Medulla oblongata (tissue), 1 donor: ENCODE results near the gene NOS2.
A peak's percentile ranks its signal among the peaks of the same experiment; 100 is the strongest.
"Not testable (repeated sequence)": the region's sequence is repeated elsewhere in the genome, so short reads cannot be mapped to it uniquely, and the experiment has no call there.

Experiments used
- DNase-seq: peaks from one replicate; pipeline ENCODE4 v3.0.0-alpha.2; 2015; ENCODE audit errors: extremely low spot score

Gene NOS2

GRCh38 chr17:27800522-27800921, at the start of gene NOS2:
Gene NOS2, minus strand, starts transcription at chr17:27800529. Its CDS starts 1,720 bp downstream, at chr17:27798809.
- DNase-seq, result no peak

DNA sequence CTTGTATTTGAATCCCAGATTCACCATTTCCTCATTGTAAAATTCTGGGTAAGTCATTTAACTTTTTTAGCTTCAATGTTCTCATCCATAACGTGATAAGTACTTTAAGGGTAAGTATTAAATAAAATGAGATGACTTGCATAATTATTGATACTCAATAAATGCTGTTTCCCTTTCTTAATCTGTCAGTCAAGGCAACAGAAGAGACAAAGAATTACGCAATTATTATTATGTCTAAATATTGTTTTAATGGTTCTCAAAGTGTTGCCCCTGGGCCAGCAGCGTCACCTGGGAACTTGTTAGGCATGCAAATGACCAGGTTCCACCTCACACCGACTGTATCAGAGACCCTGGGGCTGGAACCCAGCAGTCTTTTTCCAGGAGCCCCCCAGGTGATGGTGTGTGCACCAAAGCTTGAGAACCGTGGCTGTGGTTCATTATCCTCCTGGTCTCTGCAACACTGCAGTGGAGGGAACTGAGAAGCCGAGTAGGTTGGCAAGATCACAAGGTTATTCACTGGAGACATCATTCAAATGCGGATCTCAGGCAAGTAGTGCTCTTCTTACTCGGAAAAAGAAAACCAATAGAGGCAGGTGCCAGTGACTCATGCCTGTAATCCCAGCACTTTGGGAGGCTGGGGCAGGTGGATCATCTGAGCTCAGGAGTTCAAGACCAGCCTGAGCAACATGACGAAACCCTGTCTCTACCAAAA, 49.3 kb upstream of the NOS2 start:
- DNase-seq, result no peak

DNA sequence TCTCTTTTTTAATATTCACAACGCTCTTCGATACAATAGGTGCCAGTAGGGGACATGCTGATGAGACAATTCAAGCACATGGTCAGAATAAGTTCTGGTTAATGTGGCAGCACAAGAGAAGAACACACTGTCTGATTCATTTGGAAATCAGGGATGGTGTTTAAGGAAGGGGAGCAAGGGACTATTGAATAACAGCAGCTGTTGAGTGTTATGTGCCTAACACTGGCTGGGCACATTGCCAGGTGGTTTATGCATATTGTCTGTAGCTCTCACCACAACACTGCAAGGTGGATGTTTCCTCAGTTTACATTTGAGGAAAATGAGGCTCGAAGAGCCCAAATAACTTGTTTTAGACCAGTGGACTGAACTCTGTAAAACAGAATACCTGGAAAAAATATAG, 48.6 kb upstream of the NOS2 start:
- peak; percentile 3 for DNase-seq

- DNase-seq, result not testable (repeated sequence)
These were observed 46.5 kb upstream of the NOS2 start for GRCh38 chr17:27846808-27847307.

- DNase-seq, result no peak
These were observed 45.8 kb upstream of the NOS2 start for GRCh38 chr17:27846042-27846655.

DNA sequence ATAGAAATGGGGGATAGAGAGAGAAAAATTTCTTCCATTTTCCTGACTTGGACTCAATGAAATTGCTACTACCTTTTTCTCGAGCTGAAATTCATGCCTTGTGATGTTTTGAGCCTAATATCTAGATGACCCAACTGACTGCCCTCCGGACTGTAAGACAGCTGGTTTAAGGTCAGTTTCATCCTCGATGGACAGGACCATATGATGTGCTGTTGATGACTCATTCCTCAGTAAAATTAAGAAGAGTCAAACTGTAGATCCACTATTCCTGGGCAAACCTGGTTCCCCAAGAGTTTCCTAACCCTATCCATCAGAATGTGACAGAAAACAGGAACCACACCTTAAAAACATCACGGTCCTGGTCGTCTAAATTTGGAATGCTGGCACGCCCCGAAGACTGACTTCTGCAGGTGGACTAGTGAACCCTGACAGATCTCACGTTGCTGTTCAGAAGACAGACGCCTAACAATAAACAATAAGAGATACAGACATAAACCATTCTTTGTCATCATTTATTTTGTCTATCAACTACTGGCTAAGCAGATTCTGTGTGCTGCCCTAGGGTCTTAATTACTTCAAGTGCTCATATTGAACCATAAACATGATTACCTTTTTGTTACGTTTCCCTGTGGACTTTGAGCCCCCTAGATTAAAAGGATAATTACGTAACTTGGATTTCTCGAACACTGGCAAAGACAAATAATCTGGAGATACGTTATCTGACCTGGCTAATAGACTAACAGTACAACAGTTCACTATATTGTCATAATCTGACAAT, 45.1 kb upstream of the NOS2 start:
- DNase-seq, result no peak

GRCh38 chr17:27840688-27841087, 40.4 kb upstream of the NOS2 start:
- no peak for DNase-seq

DNA sequence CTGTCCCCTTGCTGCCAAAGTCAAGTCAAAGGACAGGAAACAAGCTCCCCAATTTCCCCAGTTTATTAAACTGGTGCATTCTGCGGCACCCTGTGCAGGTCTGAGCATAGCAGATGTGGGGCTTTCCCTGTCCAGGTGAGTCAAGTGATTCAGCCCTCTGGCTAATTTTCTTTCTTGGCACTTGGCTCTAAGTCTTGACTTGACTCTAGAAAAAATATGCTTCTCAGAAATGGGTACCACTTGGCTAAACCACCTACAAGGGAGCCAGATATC, 40.0 kb upstream of the NOS2 start:
- not testable (repeated sequence) for DNase-seq

DNA sequence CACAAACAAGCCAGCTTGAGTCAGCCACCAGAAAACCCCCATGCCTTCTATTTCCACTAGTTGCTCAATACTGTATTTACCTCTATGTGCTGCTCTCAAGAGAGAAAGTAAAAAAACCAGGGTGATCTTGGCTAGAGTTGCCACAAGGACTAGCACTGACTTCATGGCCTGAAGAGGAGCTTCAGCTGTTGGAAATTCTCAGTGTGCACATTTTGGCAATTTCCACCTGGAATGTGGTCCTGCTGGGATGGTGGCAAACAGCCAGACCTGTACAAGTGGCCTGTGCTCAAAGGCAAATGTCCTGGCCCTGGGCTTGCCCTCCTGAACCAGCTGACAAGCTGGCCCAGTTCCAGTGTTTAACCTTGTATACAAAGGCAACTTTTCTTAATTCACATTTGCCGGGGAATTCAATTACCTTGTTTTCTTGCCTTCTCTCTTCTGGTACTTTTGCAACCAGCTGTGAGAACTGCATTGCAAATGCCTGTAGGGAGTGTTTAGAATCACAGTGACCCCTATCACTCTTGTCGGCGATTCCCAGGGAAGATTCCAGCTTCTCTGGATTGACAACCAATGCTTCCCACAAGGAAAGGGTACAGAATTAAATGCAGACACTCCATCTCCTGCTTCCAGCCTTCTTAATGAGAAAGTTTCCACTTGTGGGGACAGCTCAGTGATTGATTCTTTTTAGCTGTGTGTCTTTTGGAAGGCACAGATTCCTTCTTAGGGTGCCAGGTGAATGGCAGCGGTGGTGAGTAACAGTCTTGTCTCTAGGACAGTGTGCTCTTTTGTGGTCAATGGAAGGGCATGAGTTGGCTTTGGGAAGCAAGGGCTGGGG, 39.5 kb upstream of the NOS2 start:
- not testable (repeated sequence) for DNase-seq

DNA sequence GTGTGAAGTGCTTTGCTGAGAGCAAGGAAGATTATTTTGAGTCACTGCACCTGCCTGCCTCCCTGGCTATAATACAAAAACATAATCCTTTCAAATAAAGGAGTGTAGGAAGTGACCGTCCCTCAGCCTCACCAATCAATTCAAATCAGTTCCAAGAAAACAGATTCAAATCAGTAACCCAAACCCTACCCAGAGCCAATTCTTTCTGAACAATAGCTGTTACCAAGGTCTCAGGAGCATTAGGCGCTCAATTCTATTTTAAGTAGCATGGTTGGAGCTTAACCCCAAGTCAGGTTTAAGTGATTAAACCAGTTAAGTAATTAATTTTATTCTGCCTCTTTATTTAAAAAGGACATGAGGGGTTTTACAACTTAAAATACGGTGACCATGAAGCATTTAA, 38.3 kb upstream of the NOS2 start:
- DNase-seq, result not testable (repeated sequence)

GRCh38 chr17:27837769-27838168, 37.4 kb upstream of the NOS2 start:
- not testable (repeated sequence) for DNase-seq

DNA sequence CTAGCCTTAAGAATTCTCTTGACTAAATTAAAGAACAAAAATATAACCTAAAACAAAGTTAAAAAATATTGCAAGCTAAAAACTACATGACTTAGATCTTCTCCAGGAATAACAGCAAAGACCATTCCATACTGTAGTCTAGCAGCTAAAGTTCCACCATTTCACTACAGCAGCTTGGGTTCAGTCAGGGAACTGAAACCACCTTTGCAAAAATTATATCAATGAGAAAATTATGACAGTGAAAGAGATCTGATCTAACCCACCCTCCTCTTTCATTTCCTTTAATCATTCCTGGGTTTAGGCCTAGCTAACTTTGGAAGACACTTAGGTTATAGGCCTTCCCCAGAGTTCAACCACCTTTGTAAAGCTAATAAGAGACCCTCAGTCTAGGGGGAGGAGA, 36.3 kb upstream of the NOS2 start:
- no peak for DNase-seq

GRCh38 chr17:27834571-27834970, 34.2 kb upstream of the NOS2 start:
- DNase-seq, result no peak

- DNase-seq, result no peak
These were observed 32.5 kb upstream of the NOS2 start for GRCh38 chr17:27832831-27833230.

DNA sequence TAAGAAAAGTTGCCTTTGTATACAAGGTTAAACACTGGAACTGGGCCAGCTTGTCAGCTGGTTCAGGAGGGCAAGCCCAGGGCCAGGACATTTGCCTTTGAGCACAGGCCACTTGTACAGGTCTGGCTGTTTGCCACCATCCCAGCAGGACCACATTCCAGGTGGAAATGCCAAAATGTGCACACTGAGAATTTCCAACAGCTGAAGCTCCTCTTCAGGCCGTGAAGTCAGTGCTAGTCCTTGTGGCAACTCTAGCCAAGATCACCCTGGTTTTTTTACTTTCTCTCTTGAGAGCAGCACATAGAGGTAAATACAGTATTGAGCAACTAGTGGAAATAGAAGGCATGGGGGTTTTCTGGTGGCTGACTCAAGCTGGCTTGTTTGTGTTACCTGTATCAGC, 29.6 kb upstream of the NOS2 start:
- DNase-seq, result not testable (repeated sequence)

GRCh38 chr17:27829143-27829711, 28.9 kb upstream of the NOS2 start:
- DNase-seq, result not testable (repeated sequence)

- DNase-seq, result no peak
These were observed 25.1 kb upstream of the NOS2 start for GRCh38 chr17:27825459-27825858.

DNA sequence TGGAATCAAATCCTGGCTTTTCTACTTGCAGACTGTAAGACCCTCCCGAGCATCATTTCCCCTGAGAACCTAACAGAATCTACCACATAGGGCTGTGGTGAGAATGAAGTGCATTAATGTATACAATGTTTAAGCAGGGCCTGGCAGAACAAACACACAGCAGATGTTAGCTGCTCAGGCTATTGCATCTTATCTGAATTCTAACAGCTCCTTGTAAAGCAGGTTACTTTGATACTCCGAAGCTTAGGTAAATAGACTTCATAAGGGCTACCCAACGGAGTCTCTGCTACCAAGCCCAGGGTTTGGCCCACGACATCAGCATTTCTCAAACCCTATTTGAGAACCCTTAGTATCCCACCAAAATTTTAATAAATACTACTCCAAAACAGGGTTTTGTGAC, 24.4 kb upstream of the NOS2 start:
- DNase-seq, result no peak

DNA sequence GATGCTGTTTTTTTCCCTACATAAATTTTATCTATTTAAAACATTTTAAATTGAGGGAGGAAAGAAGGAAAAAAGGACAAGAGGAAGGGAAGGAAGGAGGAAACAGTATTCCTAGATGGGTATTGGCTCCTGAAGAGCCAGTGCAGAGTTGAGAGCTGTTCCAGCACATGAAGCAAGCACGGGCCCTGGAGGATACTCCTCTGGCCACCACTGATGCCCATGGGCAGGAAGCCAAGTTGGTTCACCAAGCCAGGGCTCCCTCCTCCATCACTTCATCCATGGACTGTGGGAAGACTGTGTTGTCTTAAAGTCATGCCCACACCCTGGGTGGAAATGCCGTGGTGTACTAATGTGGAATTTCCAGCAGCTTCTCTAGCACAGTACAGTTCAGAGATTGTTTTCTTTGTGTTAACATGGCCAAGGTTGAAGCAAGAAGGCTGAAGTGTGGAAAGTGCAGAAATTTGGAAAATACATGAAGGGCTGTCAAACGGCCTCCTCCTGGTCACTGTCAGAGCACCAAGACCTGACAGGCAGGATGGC, 23.9 kb upstream of the NOS2 start:
- DNase-seq, result no peak

- DNase-seq, result not testable (repeated sequence)
These were observed 21.8 kb upstream of the NOS2 start for GRCh38 chr17:27822108-27822507.

- no peak for DNase-seq
These were observed 21.0 kb upstream of the NOS2 start for GRCh38 chr17:27821318-27821717.
